Measurements from ENCODE around the gene DZIP1. TPM values are rescaled to one million over a fixed set of nuclear protein-coding genes. Genes with fewer than 3 reads are reported as not detected.

The DZIP1 gene
- total RNA-seq, 1 experiment from 2014 or later, result 22.1 TPM

GRCh38 chr13:95588134-95588533 lies 56.4 kb downstream of the DZIP1 start:
- H3K36me3 Mint-ChIP-seq (ENCODE audit: insufficient read depth, unreplicated experiment), result peaks cover 45% of the 10 kb centered on the region
- intact Hi-C loops (cut with micrococcal nuclease), result no loop called here
- no peaks in the 10 kb centered on the region for H3K9me3 Mint-ChIP-seq (ENCODE audit: unreplicated experiment)

GRCh38 chr13:95585867-95586266 lies 58.6 kb downstream of the DZIP1 start:
- Mint-ChIP-seq H3K4me3 (ENCODE audit: unreplicated experiment) (no peak overlapping the region), H3K27ac (ENCODE audit: low read depth, unreplicated experiment) (no peak overlapping the region), H3K9me3 (ENCODE audit: unreplicated experiment) (no peaks in the 10 kb centered on the region), H3K36me3 (ENCODE audit: insufficient read depth, unreplicated experiment) (peaks cover 55% of the 10 kb centered on the region), H3K4me1 (ENCODE audit: insufficient read depth, unreplicated experiment) (peaks cover 4% of the 10 kb centered on the region), H3K27me3 (ENCODE audit: insufficient read depth, unreplicated experiment) (no peaks in the 10 kb centered on the region)
- POLR2A ChIA-PET, result interaction anchor here (1.3 kb wide), 1 partner anchor 8 kb away, joined by 3 read pairs; no protein-coding TSS in a partner anchor
- TF ChIP-seq CTCF (IDR thresholded peaks at IDR 0.05; ENCODE audit: unreplicated experiment), result no peak
- CTCF ChIA-PET, result interaction anchor here (0.5 to 3.1 kb wide), 6 partner anchors 9 to 236 kb away, joined by 3 to 11 read pairs (median 4); no protein-coding TSS in a partner anchor
- BruUV-seq (replicated peaks), result no TSS peak
- intact Hi-C loops (cut with micrococcal nuclease), result no loop called here
- no peak for DNase-seq (ENCODE audit: unreplicated experiment)

More at GRCh38 chr13:95588134-95588533, 56.4 kb downstream of the DZIP1 start:
- Mint-ChIP-seq H3K4me1 (ENCODE audit: insufficient read depth, unreplicated experiment) (peaks cover 8% of the 10 kb centered on the region), H3K27ac (ENCODE audit: low read depth, unreplicated experiment) (peak overlapping the region; percentile 59), H3K4me3 (ENCODE audit: unreplicated experiment) (no peak overlapping the region), H3K27me3 (ENCODE audit: insufficient read depth, unreplicated experiment) (no peaks in the 10 kb centered on the region)
- POLR2A ChIA-PET, result interaction anchor here (1.2 kb wide), 1 partner anchor 23 kb away, joined by 4 read pairs; no protein-coding TSS in a partner anchor
- DNase-seq (ENCODE audit: unreplicated experiment), result no peak
- CTCF ChIA-PET, result interaction anchor here (1.5 kb wide), 1 partner anchor 24 kb away, joined by 4 read pairs; no protein-coding TSS in a partner anchor
- TF ChIP-seq CTCF (IDR thresholded peaks at IDR 0.05; ENCODE audit: unreplicated experiment), result no peak
- no TSS peak for BruUV-seq (replicated peaks)

GRCh38 chr13:95579303-95579702 lies 65.2 kb downstream of the DZIP1 start:
- no peak for DNase-seq (ENCODE audit: unreplicated experiment)
- ChIA-PET CTCF (interaction anchor here (0.7 kb wide), 1 partner anchor 99 kb away, joined by 8 read pairs; no protein-coding TSS in a partner anchor), POLR2A (no interaction called here)
- no TSS peak for BruUV-seq (replicated peaks)
- H3K27ac Mint-ChIP-seq (ENCODE audit: low read depth, unreplicated experiment), result no peak overlapping the region
- no peak overlapping the region for H3K4me3 Mint-ChIP-seq (ENCODE audit: unreplicated experiment)
- peaks cover 28% of the 10 kb centered on the region for H3K36me3 Mint-ChIP-seq (ENCODE audit: insufficient read depth, unreplicated experiment)
- no peaks in the 10 kb centered on the region for H3K27me3 Mint-ChIP-seq (ENCODE audit: insufficient read depth, unreplicated experiment)
- H3K4me1 Mint-ChIP-seq (ENCODE audit: insufficient read depth, unreplicated experiment), result no peaks in the 10 kb centered on the region
- intact Hi-C loops (cut with micrococcal nuclease), result no loop called here
- TF ChIP-seq CTCF (IDR thresholded peaks at IDR 0.05; ENCODE audit: unreplicated experiment), result no peak
- H3K9me3 Mint-ChIP-seq (ENCODE audit: unreplicated experiment), result no peaks in the 10 kb centered on the region

- DNase-seq (ENCODE audit: unreplicated experiment), result peak; percentile 99
- ChIA-PET CTCF (interaction anchor here (0.6 to 2.4 kb wide), 8 partner anchors 9 to 1405 kb away, joined by 3 to 16 read pairs (median 4); no protein-coding TSS in a partner anchor), POLR2A (interaction anchor here (0.7 to 3.4 kb wide), 9 partner anchors 8 to 744 kb away, joined by 3 to 16 read pairs (median 5); partner anchors contain the start of genes DNAJC3 and DZIP1)
- Mint-ChIP-seq H3K27ac (ENCODE audit: low read depth, unreplicated experiment) (peak overlapping the region; percentile 49), H3K9me3 (ENCODE audit: unreplicated experiment) (no peaks in the 10 kb centered on the region), H3K4me3 (ENCODE audit: unreplicated experiment) (no peak overlapping the region), H3K36me3 (ENCODE audit: insufficient read depth, unreplicated experiment) (peaks cover 10% of the 10 kb centered on the region), H3K27me3 (ENCODE audit: insufficient read depth, unreplicated experiment) (no peaks in the 10 kb centered on the region), H3K4me1 (ENCODE audit: insufficient read depth, unreplicated experiment) (peaks cover 28% of the 10 kb centered on the region)
- TF ChIP-seq CTCF (IDR thresholded peaks at IDR 0.05; ENCODE audit: unreplicated experiment), result no peak
- no TSS peak for BruUV-seq (replicated peaks)
- intact Hi-C loops (cut with micrococcal nuclease), result no loop called here
These were observed 71.3 kb downstream of the DZIP1 start for GRCh38 chr13:95573221-95573620.
